ENCODE data around the gene KCNQ5.

GRCh38 chr6:73030257-73030656 lies 408.4 kb downstream of the KCNQ5 start:
- no peak for TF ChIP-seq HDAC6 (IDR thresholded peaks at IDR 0.05; ENCODE audit: unreplicated experiment)
- no peak for TF ChIP-seq EZH2 (IDR thresholded peaks at IDR 0.05; ENCODE audit: borderline replicate concordance, control insufficient read depth, low read depth, low read length)
- no peak for TF ChIP-seq POLR2AphosphoS5 (IDR thresholded peaks at IDR 0.05; ENCODE audit: low read length)
- no peak for TF ChIP-seq JUNB (IDR thresholded peaks at IDR 0.05)
- TF ChIP-seq MEF2B (IDR thresholded peaks at IDR 0.05; ENCODE audit: partially characterized antibody, poor library complexity, severe bottlenecking), result no peak
- no peak for TF ChIP-seq BRCA1 (IDR thresholded peaks at IDR 0.05; ENCODE audit: low read depth, low read length)
- no peak for TF ChIP-seq SP1 (IDR thresholded peaks at IDR 0.05; ENCODE audit: low read depth, low read length)
- TF ChIP-seq CTCF (IDR thresholded peaks at IDR 0.05 in 2 of 3, conservative IDR thresholded peaks at IDR 0.05 in 1 of 3; ENCODE audit: control insufficient read depth in 2 of 3, extremely low read depth in 1 of 3, insufficient read depth in 1 of 3, low read depth in 3 of 3, low read length in 3 of 3), result no peak
- no peak for TF ChIP-seq POLR2A (IDR thresholded peaks at IDR 0.05; ENCODE audit: low read depth, low read length)
- no peak for TF ChIP-seq KAT2A (conservative IDR thresholded peaks at IDR 0.05; ENCODE audit: control insufficient read depth, low read depth, low read length)
- TF ChIP-seq CHD1 (IDR thresholded peaks at IDR 0.05; ENCODE audit: low read depth, low read length), result no peak

Measured in GM12878 (cell line).